ENCODE measurements around the gene PDIA5. TPM values are rescaled to one million over a fixed set of nuclear protein-coding genes. Genes with fewer than 3 reads are reported as not detected.

The PDIA5 gene
- total RNA-seq, 1 experiment from 2014 or later = 31.7 TPM

DNA sequence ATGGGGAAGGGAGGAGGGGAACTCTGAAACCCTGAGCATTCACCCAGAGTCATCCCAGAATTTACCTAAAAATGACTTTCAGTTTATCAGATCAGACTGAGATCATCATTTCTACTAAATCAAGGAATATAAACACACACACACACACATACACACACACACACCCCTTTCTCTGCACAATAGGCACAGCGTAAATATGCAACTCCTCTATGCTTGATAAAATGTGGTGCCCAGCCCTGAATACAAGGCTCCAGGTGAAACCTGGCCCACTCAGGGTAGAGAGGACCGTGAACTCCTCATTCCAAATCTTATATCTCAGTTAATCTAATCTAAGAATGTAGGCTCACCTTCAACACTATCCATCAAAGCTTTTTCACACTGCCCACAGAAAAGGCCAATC is 103.1 kb downstream of the PDIA5 start:
- DNase-seq = no peak
- 0 out of 2 replicates have a peak, but pooled peaks cover 1% of the 10 kb centered on the region for H3K36me3 ChIP-seq (replicated peaks; ENCODE audit: control insufficient read depth, insufficient read depth, low read length)
- no peaks in the 10 kb centered on the region for H3K27me3 ChIP-seq (ENCODE audit: control insufficient read depth, insufficient read depth, low read length)
- H3K4me3 ChIP-seq (ENCODE audit: insufficient read depth, low read depth, low read length) = no peak overlapping the region

- Histone ChIP-seq H3K36me3 (replicated peaks; ENCODE audit: control insufficient read depth, insufficient read depth, low read length) (no peaks in the 10 kb centered on the region; the same call in 1 of the 2 replicates), H3K4me3 (ENCODE audit: insufficient read depth, low read depth, low read length) (no peak overlapping the region), H3K27me3 (ENCODE audit: control insufficient read depth, insufficient read depth, low read length) (no peaks in the 10 kb centered on the region)
- DNase-seq = no peak
These were observed 114.0 kb downstream of the PDIA5 start for GRCh38 chr3:123180791-123181190.

DNA sequence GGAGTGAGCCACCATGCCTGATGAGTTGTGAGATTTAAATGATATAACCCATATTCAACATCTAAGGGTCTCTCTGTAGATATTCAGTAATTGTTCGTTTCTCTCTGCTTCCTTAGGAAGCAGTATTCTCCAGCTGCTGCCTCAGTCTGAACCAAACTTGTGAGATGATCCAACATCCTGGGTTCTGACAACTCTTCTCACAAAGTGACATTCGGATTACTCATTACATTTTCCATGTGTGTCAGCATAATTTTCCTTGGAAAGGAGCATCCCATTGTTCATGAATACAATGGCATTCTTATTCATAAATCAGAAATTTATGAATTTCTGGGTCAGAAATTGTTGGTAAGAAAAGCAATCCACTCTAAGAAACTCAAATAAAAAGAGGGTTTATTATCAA is 119.9 kb downstream of the PDIA5 start:
- Histone ChIP-seq H3K36me3 (replicated peaks; ENCODE audit: control insufficient read depth, insufficient read depth, low read length) (no peaks in the 10 kb centered on the region), H3K27me3 (ENCODE audit: control insufficient read depth, insufficient read depth, low read length) (no peaks in the 10 kb centered on the region), H3K4me3 (ENCODE audit: insufficient read depth, low read depth, low read length) (no peak overlapping the region)
- DNase-seq = no peak

DNA sequence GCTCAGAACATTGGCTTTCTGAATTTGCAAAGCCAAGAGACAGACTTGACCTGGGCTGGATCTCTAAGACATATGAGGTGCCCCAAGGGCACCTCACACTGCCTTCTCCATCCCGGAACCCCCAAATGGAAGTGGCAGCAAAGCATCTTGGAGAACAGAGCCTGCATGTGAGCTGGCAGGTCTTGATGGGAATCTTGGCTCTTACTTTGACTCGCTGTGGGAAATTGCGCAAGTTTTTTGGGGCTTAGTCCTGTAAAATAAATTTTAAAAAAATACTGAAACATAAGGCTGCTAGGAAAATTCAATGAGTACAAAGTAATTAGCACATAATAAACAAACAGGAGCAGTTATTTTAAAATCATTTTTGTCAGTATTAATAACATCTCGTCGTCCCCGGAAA is 121.2 kb downstream of the PDIA5 start:
- DNase-seq = no peak
- H3K27me3 ChIP-seq (ENCODE audit: control insufficient read depth, insufficient read depth, low read length) = no peaks in the 10 kb centered on the region
- no peak overlapping the region for H3K4me3 ChIP-seq (ENCODE audit: insufficient read depth, low read depth, low read length)
- no peaks in the 10 kb centered on the region for H3K36me3 ChIP-seq (replicated peaks; ENCODE audit: control insufficient read depth, insufficient read depth, low read length)

DNA sequence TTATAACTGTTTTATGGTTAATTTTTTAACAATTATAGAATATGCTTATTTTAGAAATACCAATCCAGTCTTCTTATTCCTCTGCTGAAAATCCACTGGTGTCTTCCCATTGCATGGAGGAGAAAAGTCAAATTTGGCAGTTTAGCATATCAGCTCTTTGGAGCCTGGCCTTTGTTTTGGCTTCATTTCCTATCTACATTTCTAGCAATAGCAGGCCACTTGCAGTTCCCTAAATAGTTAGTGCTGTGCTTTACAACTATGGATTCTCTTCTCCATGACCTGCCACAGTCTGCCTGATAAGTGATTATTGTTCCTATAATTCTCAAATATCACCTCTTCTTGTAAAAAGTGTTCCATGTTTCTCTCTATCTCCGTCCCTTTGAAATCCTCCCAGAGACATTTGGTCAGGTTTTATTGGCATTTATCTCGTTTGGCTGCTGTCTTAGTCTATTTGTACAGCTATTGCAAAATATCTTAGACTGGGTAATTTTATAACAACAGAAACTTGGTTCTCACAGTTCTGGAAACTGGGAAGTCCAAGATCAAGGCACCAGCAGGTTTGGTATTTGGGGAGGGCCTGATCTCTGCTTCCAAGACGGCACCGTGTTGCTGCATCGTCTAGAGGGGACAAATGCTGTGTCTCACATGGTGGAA is 126.8 kb downstream of the PDIA5 start:
- Histone ChIP-seq H3K4me3 (ENCODE audit: insufficient read depth, low read depth, low read length) (no peak overlapping the region), H3K36me3 (replicated peaks; ENCODE audit: control insufficient read depth, insufficient read depth, low read length) (no peaks in the 10 kb centered on the region), H3K27me3 (ENCODE audit: control insufficient read depth, insufficient read depth, low read length) (no peaks in the 10 kb centered on the region)
- no peak for DNase-seq

DNA sequence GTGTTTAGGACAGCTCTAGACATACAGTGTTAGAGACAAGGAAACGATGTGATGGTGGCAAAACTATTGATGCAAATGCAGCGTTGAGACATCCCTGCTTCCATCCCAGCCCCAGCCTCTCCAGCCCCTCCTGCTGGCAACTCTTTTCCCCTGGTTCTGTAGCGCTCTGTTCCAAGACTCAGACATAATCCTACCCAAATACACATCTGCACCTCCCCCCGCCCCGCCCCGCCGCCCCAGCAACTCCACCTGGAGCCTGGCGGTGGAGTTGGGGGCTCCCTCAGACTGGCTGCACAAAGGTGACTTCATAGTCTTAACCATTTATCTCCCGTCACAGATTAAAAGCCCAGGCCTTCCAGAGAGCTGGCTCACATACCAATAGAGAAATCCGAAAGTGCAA is 127.7 kb downstream of the PDIA5 start:
- peak; percentile 87 for DNase-seq
- Histone ChIP-seq H3K36me3 (replicated peaks; ENCODE audit: control insufficient read depth, insufficient read depth, low read length) (no peaks in the 10 kb centered on the region), H3K27me3 (ENCODE audit: control insufficient read depth, insufficient read depth, low read length) (no peaks in the 10 kb centered on the region), H3K4me3 (ENCODE audit: insufficient read depth, low read depth, low read length) (no peak overlapping the region)

- Histone ChIP-seq H3K36me3 (replicated peaks; ENCODE audit: control insufficient read depth, insufficient read depth, low read length) (no peaks in the 10 kb centered on the region), H3K4me3 (ENCODE audit: insufficient read depth, low read depth, low read length) (no peak overlapping the region), H3K27me3 (ENCODE audit: control insufficient read depth, insufficient read depth, low read length) (no peaks in the 10 kb centered on the region)
- no peak for DNase-seq
These were observed 131.5 kb downstream of the PDIA5 start for GRCh38 chr3:123198372-123198771.

DNA sequence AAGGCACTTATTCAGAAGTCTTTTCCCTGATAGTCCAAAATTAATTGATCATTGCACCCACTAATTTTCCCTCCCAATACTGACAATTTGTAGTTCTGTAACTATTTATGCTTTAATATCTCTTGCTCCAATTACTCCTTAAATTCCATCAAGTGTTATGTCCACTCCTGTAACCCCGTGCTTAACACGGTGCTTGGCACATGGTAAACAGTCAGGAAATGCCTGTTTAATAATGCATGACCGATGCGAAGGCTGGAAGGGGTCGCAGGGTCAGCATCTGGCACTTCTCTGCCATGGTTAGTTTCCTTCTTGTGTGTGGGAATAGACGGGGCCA is 134.4 kb downstream of the PDIA5 start:
- no peaks in the 10 kb centered on the region for H3K36me3 ChIP-seq (replicated peaks; ENCODE audit: control insufficient read depth, insufficient read depth, low read length)
- no peak for DNase-seq
- no peaks in the 10 kb centered on the region for H3K27me3 ChIP-seq (ENCODE audit: control insufficient read depth, insufficient read depth, low read length)
- peak overlapping the region; percentile 85 for H3K4me3 ChIP-seq (ENCODE audit: insufficient read depth, low read depth, low read length)

- Histone ChIP-seq H3K27me3 (ENCODE audit: control insufficient read depth, insufficient read depth, low read length) (no peaks in the 10 kb centered on the region), H3K36me3 (replicated peaks; ENCODE audit: control insufficient read depth, insufficient read depth, low read length) (no peaks in the 10 kb centered on the region), H3K4me3 (ENCODE audit: insufficient read depth, low read depth, low read length) (peak within 1 kb of the TSS; percentile 85)
- DNase-seq = peak; percentile 94
These were observed 135.0 kb downstream of the PDIA5 start, which contains the start of gene SEC22A for GRCh38 chr3:123201557-123202427. SEC22A (plus strand) TSS chr3:123201943; CDS start chr3:123209218, 7,275 bp downstream.

GRCh38 chr3:123202451-123202850 is 135.6 kb downstream of the PDIA5 start:
- Histone ChIP-seq H3K36me3 (replicated peaks; ENCODE audit: control insufficient read depth, insufficient read depth, low read length) (no peaks in the 10 kb centered on the region), H3K27me3 (ENCODE audit: control insufficient read depth, insufficient read depth, low read length) (no peaks in the 10 kb centered on the region), H3K4me3 (ENCODE audit: insufficient read depth, low read depth, low read length) (peak overlapping the region; percentile 85)
- peak; percentile 41 for DNase-seq

Other genes starting within 250 kb of the PDIA5 start
- gene SEMA5B, start 39.3 kb upstream of the PDIA5 start, total RNA-seq (2014; rRNA removed; shearing (Covaris generic)) = 16.4 and 22.4 TPM in 2 replicates
- gene SEC22A, start 134.9 kb downstream of the PDIA5 start, total RNA-seq (2014; rRNA removed; shearing (Covaris generic)) = 21.5 and 23.5 TPM in 2 replicates

All from H7 (cell line).